GM10266 (cell line): ENCODE measurements around the gene CCDC17.

Experiments
- DNase-seq: peaks from one replicate; pipeline ENCODE4 v3.0.0; 2012; ENCODE audit errors: extremely low spot score
- TF ChIP-seq, protein P1 (sequence below): IDR thresholded peaks from 2 replicates; pipeline ENCODE4 v1.5.1; 2012; ENCODE audit warnings: mild to moderate bottlenecking, low read depth; ENCODE audit not compliant: control insufficient read depth, insufficient read depth; ENCODE audit errors: missing control alignments

The CCDC17 gene

DNA sequence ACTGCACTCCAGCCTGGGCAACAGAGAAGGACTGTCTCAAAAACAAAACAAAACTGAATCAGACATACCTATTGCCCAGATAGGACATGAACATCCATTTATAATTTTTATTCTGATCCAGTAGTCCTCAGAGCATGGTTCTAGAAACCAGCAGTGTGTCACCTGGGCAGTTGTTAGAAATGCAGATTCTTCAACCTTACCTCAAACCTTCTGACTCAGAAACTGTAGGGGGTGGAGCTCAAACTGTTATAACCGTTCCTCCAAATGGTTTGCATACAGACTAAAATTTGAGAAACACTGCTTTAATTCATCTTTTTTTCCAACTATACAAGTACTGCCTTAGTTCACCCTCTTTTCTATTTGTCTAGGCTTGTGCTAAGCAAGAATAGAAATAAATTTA lies 34.0 kb downstream of the CCDC17 start:
- no peak for DNase-seq
- TF ChIP-seq, protein P1, sequence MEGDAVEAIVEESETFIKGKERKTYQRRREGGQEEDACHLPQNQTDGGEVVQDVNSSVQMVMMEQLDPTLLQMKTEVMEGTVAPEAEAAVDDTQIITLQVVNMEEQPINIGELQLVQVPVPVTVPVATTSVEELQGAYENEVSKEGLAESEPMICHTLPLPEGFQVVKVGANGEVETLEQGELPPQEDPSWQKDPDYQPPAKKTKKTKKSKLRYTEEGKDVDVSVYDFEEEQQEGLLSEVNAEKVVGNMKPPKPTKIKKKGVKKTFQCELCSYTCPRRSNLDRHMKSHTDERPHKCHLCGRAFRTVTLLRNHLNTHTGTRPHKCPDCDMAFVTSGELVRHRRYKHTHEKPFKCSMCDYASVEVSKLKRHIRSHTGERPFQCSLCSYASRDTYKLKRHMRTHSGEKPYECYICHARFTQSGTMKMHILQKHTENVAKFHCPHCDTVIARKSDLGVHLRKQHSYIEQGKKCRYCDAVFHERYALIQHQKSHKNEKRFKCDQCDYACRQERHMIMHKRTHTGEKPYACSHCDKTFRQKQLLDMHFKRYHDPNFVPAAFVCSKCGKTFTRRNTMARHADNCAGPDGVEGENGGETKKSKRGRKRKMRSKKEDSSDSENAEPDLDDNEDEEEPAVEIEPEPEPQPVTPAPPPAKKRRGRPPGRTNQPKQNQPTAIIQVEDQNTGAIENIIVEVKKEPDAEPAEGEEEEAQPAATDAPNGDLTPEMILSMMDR = no peak

DNA sequence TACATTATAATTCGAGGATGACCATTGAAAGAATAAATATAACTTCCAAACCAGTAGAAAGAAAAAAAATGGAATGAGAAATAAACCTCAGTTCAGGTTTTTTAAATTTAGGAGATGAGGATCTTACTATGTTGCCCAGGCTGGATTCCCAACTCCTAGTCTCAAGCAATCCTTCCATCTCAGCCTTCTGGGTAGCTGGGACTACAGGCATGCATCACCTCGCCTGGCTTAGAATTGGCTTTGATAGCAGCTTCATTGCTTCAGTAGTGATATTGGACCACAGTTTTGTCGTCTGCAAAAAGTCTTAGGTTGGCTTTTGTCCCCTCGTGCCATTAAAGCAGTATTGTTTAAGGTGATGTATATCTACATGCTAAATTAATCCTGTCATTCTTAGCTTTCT lies 37.1 kb downstream of the CCDC17 start:
- DNase-seq = no peak
- TF ChIP-seq, protein P1 = no peak

DNA sequence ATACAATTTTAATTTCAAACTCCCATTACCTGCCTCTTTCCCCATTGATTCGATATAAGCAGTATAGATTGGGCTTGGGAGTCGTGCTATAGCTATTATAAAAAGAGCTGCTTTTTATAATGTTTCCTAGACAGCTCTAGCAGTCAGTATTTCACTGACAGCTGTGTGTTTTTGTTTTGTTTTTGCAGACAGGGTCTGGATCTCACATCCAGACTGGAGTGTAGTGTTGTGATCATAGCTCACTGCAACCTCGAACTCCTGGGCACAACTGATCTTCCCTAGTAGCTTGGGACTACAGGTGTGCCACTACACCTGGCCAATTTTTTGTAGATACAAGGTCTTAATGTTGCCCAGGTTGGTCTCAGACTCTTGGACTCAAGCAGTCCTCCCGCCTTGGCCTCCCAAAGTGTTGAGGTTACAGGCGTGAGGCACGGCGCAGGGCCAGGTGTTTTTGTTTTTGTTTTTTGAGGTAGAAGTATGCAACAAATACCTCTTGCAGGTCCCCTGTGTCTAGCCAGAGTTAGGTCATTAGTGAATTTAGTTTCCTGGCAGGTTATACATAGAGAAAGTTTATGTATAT lies 38.3 kb downstream of the CCDC17 start:
- no peak for DNase-seq
- TF ChIP-seq, protein P1 = no peak

DNA sequence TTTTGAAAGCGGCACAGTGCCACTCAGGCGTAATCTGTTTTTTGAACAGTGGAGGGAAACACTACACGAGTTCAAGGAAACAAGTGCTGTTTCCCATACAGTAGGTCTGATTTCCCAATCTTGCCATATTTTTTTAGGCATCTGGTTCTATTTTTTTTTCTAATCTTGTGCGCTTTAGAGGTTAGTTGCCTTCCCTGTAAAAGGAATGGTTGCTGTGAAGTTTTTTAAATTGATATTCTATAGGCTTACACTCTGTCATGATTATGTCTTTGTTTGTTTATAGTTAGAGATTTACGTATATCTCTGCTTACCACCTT lies 38.8 kb downstream of the CCDC17 start:
- TF ChIP-seq, protein P1 = no peak
- no peak for DNase-seq

DNA sequence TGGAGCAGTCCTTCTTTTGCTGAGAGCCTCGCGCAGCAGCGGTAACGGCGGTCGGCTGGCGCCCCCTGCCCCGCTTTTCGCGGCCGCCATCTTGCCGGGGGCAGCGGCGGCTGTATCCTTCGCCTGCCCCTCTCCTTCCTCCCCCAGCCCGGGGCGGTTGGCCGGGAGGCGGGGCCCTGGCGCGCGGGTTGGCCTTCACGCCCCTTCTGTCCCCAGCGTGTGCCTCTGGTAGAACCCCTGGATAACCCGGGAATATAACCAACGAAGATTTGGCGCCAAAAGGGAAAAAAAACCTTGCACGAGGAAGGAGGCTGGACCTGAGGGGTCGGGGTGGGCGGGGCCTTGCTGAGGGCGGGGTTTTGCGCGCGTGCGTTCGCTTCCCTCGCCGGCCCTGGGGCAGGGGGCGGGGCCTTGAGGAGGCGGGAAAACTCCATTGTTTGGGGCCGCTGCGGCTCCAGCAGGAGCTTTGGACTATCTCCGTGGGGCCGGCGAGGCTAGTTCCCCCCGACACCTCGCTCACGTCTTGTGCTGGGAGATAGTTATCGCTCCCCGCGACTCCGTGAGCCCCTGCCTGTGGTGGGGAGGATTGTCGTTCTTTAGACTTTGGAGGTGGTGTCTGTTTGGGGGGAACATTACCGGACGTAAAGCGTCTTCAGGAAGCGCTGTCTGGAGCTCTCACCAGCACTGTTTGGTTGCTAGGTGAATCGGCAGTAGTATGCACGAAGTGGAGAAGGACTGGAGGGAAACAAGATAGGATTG lies 39.3 kb downstream of the CCDC17 start:
- TF ChIP-seq, protein P1 = peak; percentile 15
- DNase-seq = peak; percentile 89

DNA sequence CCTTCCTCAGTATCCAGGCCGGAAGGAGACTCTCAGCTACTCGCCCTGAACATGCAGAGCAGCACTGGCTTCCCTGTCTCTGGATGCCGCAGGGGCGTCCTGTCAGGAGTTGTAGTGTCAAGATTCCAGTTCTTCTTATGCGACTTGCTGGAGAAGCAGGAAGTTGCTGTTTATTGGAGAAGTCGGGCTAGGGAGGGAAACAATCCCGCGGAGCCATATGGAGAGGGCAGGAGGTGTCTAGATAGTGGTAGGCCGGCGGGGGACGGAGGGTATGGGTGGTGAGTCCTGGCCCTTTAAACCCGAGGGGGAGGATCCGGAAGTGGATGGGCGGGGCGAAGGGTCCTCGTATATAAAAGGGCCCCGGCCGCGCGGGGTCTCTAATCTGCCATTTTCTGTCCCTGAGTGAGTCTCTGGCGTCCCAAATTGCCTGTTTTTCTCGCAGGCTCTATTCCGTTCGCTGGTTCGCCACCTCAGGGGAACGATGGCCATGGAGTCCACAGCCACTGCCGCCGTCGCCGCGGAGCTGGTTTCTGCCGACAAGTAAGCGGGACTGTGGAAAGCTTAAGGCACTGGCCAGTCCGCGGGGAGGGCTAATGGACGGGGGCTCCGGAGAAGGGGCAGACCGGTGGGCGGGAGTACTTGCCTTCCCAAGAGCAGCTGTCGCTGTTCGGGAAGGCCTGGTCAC lies 40.0 kb downstream of the CCDC17 start, which contains the start of gene NASP:
Gene NASP, plus strand, starts transcription at position 376 of the 685 bp plus-strand sequence. Its CDS starts 106 bp downstream, at position 482.
- TF ChIP-seq, protein P1 = no peak
- DNase-seq = peak; percentile 89

DNA sequence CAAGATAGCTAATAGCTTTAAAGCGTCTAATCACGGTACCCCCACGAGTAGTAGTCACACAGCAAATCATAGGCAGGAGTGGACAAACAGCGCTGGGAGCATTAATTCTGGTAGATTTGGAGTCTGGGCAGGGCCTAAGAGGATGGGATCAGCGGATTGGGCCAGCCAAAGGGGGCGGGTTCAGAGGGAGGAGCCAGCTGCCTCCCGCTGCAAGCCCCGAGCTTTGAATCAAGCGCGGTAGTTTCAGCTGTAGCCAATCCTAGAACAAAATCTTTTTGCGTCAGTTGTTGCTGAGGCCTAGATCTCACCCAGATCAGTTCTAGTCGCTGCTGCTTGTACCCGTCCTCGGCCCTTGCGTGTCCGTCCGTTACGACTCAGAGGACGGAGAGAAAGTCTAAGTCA lies 40.6 kb downstream of the CCDC17 start:
- TF ChIP-seq, protein P1 = no peak
- peak; percentile 95 for DNase-seq
